HepG2 (cell line): Measurements from ENCODE around the gene CCNL1. TPM values are rescaled to one million over a fixed set of nuclear protein-coding genes. Genes with fewer than 3 reads are reported as not detected.

Experiments used
- CREB3 ChIP-seq: sonication (generic); formaldehyde crosslinking; IDR thresholded peaks from 2 replicates; pipeline ENCODE4 v1.5.0; 2020; ENCODE audit warnings: missing genetic modification reagents
- HNRNPLL ChIP-seq: fragments of 200-400 bp; formaldehyde crosslinking; IDR thresholded peaks from 2 replicates; pipeline ENCODE4 v1.6.1; 2017; ENCODE audit warnings: mild to moderate bottlenecking, low read depth, low read length; ENCODE audit not compliant: poor library complexity, severe bottlenecking
- KAT7 ChIP-seq: IDR thresholded peaks from 2 replicates; pipeline ENCODE4 v1.6.1; 2018; ENCODE audit warnings: borderline replicate concordance, missing compliant biosample characterization
- KDM6A ChIP-seq: IDR thresholded peaks from 2 replicates; pipeline ENCODE4 v1.6.1; 2016; ENCODE audit warnings: low read depth
- MBNL3 ChIP-seq: fragments of 250-450 bp; sonication (Bioruptor Pico); conservative IDR thresholded peaks from 2 replicates; pipeline ENCODE4 v1.8.0; 2022; ENCODE audit warnings: mild to moderate bottlenecking, inconsistent platforms
- MXD3 ChIP-seq: IDR thresholded peaks from 2 replicates; pipeline ENCODE4 v1.6.1; 2016; ENCODE audit warnings: mild to moderate bottlenecking, missing biosample characterization, missing genetic modification reagents
- MXI1 ChIP-seq: IDR thresholded peaks from 3 replicates; pipeline ENCODE4 v1.6.1; 2012; ENCODE audit warnings: low read depth, low read length, inconsistent platforms, borderline replicate concordance
- NONO ChIP-seq, 2 experiments: fragments of 450-650 bp in 1 of 2; sonication (generic) in 1 of 2; formaldehyde crosslinking in 1 of 2; IDR thresholded peaks in 1 of 2; conservative IDR thresholded peaks in 1 of 2; 2 replicates each; pipeline versions ENCODE4 v1.6.1 to v1.8.0; 2017 to 2022; ENCODE audit warnings: mild to moderate bottlenecking in 1 of 2, missing genetic modification reagents in 1 of 2, moderate library complexity in 1 of 2
- NR2C2 ChIP-seq: sonication (generic); formaldehyde crosslinking; IDR thresholded peaks from 2 replicates; pipeline ENCODE4 v1.4.0; 2020; ENCODE audit warnings: missing genetic modification reagents, mild to moderate bottlenecking, moderate library complexity, borderline replicate concordance
- RXRA ChIP-seq: sonication (generic); formaldehyde crosslinking; IDR thresholded peaks from 2 replicates; pipeline ENCODE4 v1.5.1; 2020; ENCODE audit warnings: missing genetic modification reagents
- THAP7 ChIP-seq: sonication (generic); formaldehyde crosslinking; IDR thresholded peaks from 2 replicates; pipeline ENCODE4 v1.8.1; 2023; ENCODE audit warnings: mild to moderate bottlenecking, missing genetic modification reagents
- YEATS4 ChIP-seq: sonication (generic); formaldehyde crosslinking; IDR thresholded peaks from 2 replicates; pipeline ENCODE4 v1.4.0; 2020; ENCODE audit warnings: missing genetic modification reagents, borderline replicate concordance
- ZFYVE20 ChIP-seq: sonication (generic); formaldehyde crosslinking; IDR thresholded peaks from 2 replicates; pipeline ENCODE4 v1.8.0; 2023; ENCODE audit warnings: low read depth, mild to moderate bottlenecking, moderate library complexity, missing genetic modification reagents, borderline replicate concordance
- ZNF367 ChIP-seq: sonication (generic); formaldehyde crosslinking; IDR thresholded peaks from 2 replicates; pipeline ENCODE4 v1.4.0; 2020; ENCODE audit warnings: missing genetic modification reagents, borderline replicate concordance
- ZNF446 ChIP-seq: sonication (generic); formaldehyde crosslinking; IDR thresholded peaks from 2 replicates; pipeline ENCODE4 v1.5.0; 2020; ENCODE audit warnings: mild to moderate bottlenecking, missing genetic modification reagents
- ZNF496 ChIP-seq: sonication (generic); formaldehyde crosslinking; IDR thresholded peaks from 2 replicates; pipeline ENCODE4 v1.8.1; 2023; ENCODE audit warnings: mild to moderate bottlenecking, moderate library complexity, missing genetic modification reagents; ENCODE audit not compliant: insufficient replicate concordance
- ZNF564 ChIP-seq: sonication (generic); formaldehyde crosslinking; IDR thresholded peaks from 2 replicates; pipeline ENCODE4 v1.8.1; 2023; ENCODE audit warnings: mild to moderate bottlenecking, missing genetic modification reagents
- ZNF652 ChIP-seq: IDR thresholded peaks from 2 replicates; pipeline ENCODE4 v1.6.1; 2016; ENCODE audit warnings: low read depth, borderline replicate concordance
- ZNF713 ChIP-seq: sonication (generic); formaldehyde crosslinking; IDR thresholded peaks from 2 replicates; pipeline ENCODE4 v1.4.0; 2020; ENCODE audit warnings: mild to moderate bottlenecking, missing genetic modification reagents
- ZNF749 ChIP-seq: sonication (generic); formaldehyde crosslinking; IDR thresholded peaks from 2 replicates; pipeline ENCODE4 v1.8.0; 2022; ENCODE audit warnings: mild to moderate bottlenecking, missing genetic modification reagents, moderate library complexity, borderline replicate concordance
- ZNF780A ChIP-seq: sonication (generic); formaldehyde crosslinking; IDR thresholded peaks from 2 replicates; pipeline ENCODE4 v1.8.0; 2022; ENCODE audit warnings: mild to moderate bottlenecking, missing genetic modification reagents, moderate library complexity
- polyA plus RNA-seq, 8 experiments: library from polyadenylated mRNA; depleted of rRNA in 3 of 8; stranded (reverse) in 7 of 8; unstranded in 1 of 8; fragments of >200 nt; fragmentation: Illumina TruSeq in 4 of 8; extraction: Trizol in 4 of 8; gene quantifications; 2 replicates each; pipeline versions ENCODE4 v1.2.1 to v1.2.3, GENCODE V29; 2011 to 2016; ENCODE audit warnings: low read depth in 4 of 8, missing spikeins in 1 of 8, mixed read lengths in 1 of 8; ENCODE audit not compliant: insufficient read depth in 1 of 8
- total RNA-seq, 5 experiments: library from RNA; depleted of rRNA; stranded (reverse); fragments of >200 nt; fragmentation: Illumina TruSeq; extraction: Trizol; gene quantifications; 2 replicates each; pipeline ENCODE4 v1.2.3, GENCODE V29; 2016; ENCODE audit warnings: low read depth in 1 of 5
- TF ChIP-seq, protein P1 (sequence below): sonication (generic); formaldehyde crosslinking; IDR thresholded peaks from 2 replicates; pipeline ENCODE4 v1.4.0; 2020; ENCODE audit warnings: mild to moderate bottlenecking, missing genetic modification reagents

The CCNL1 gene
- total and polyA plus RNA-seq, 2 of the 13 experiments (the other 11 are each of a cell fraction or from before 2014, with no cell fraction given): 151 to 303 TPM

- TF ChIP-seq HNRNPLL (peak; percentile 56), MXI1 (peak; percentile 53; the same call in 1 of the 3 replicates), MXD3 (CRISPR knock-in tag) (peak; percentile 94), ZNF367 (CRISPR knock-in tag) (no peak; the same call in 1 of the 2 replicates), KDM6A (peak; percentile 93), CREB3 (no peak), YEATS4 (peak; percentile 97), NONO (IDR thresholded peaks at IDR 0.05) (no peak), NONO (CRISPR knock-in tag; conservative IDR thresholded peaks at IDR 0.05) (peak; percentile 97), ZNF446 (peak; percentile 84; the same call in 1 of the 2 replicates), NR2C2 (CRISPR knock-in tag) (peak; percentile 80), ZNF496 (no peak), RXRA (CRISPR knock-in tag) (peak; percentile 97), ZFYVE20 (CRISPR knock-in tag) (no peak), MBNL3 (CRISPR knock-in tag) (0 out of 2 replicates have a peak, but pooled peaks have one; percentile 70), KAT7 (peak; percentile 80; the same call in 1 of the 2 replicates), ZNF564 (CRISPR knock-in tag) (0 out of 2 replicates have a peak, but pooled peaks have one; percentile 79), ZNF713 (no peak), ZNF749 (peak; percentile 83; the same call in 1 of the 2 replicates), THAP7 (CRISPR knock-in tag) (peak; percentile 76; the same call in 1 of the 2 replicates), ZNF780A (CRISPR knock-in tag) (0 out of 2 replicates have a peak, but pooled peaks have one; percentile 45), ZNF652 (CRISPR knock-in tag) (peak; percentile 43; the same call in 1 of the 2 replicates)
- TF ChIP-seq, protein P1, sequence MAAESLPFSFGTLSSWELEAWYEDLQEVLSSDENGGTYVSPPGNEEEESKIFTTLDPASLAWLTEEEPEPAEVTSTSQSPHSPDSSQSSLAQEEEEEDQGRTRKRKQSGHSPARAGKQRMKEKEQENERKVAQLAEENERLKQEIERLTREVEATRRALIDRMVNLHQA (CRISPR knock-in tag): no peak
Measured at GRCh38 chr3:157120071-157120892, 39.7 kb downstream of the CCNL1 start (continued).
